Stimulated activated CD4-positive, alpha-beta T cell treated with anti-CD3 and anti-CD28 coated beads, TNF-alpha, amount 100 ng/mL, for 1 hour (primary cell): ENCODE measurements around the gene GSKIP.
A peak's percentile ranks its signal among the peaks of the same experiment; 100 is the strongest.
"Not testable (repeated sequence)": the region's sequence is repeated elsewhere in the genome, so short reads cannot be mapped to it uniquely, and the experiment has no call there.

Experiments used
- DNase-seq, 3 donors: peaks; one replicate each; pipeline ENCODE4 v3.0.0-alpha.2; 2020; ENCODE audit warnings: low read depth in 3 of 3, low spot score in 1 of 3

Gene GSKIP, protein sequence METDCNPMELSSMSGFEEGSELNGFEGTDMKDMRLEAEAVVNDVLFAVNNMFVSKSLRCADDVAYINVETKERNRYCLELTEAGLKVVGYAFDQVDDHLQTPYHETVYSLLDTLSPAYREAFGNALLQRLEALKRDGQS

DNA sequence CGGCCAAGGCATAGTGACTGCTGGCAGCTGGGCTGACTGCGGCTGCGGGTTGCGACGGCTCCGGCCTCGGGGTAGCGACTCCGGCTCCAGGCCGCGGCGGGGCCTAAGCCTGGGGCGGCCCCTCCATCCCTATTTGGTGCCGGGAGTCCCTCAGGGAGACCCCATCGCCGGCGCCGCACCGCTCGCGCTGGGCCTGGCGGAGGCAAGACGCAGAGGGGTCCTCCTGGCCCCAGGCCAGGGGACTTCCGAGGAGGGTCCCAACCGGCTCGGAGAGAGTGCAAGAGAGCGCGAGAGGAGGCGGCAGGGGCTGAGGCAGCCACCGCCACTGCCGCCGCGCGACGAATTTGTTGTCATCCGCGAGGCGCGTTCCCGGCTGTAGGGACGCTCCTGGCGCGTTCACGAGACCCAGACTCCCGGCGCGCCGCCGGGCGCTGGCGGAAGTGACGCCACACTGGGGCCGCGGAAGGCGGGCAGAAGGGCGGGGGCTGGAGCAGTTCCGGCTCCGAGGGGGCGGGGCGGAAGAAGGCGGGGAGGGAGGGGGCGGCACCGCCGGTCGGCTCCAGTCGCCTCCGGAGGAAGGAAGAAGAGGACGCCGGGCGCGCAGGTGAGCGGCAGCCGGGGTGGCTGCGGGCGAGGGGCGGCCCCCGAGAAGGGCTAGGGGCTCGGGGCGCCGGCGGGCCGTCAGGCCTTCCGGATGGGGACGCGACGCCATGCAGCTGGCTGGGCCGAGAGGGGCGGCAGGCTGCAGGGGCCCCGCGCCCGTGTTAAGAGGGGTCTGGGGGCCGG lies at the start of gene GSKIP, which contains the start of gene ATG2B:
Gene GSKIP (plus strand): TSS at position 562 of the 786 bp plus-strand sequence. CDS start 18,722 bp downstream, outside the sequence.
Gene ATG2B (minus strand): TSS at position 377 of the 786 bp plus-strand sequence. CDS start 365 bp downstream, at position 12.
- DNase-seq = peak; percentile 94 to 98 (median 96)

DNA sequence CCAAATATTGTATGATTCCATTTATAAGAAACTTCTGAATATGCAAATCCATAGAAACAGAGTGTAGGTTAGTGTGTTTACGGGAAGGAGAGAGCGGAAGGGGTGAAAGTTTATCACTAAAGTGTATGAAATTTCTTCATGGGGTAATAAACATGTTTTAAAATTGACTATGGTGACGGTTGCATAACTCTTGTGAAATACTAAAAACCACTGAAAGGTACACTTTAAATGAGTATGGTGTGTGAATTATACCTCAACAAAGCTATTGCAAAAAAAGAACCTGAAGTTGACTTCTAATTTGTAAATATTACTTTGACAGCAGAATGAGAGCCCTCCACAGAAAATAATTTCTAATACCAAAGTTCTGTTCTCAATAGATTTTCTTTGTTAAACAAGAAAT lies 47.2 kb upstream of the GSKIP start:
- no peak for DNase-seq

DNA sequence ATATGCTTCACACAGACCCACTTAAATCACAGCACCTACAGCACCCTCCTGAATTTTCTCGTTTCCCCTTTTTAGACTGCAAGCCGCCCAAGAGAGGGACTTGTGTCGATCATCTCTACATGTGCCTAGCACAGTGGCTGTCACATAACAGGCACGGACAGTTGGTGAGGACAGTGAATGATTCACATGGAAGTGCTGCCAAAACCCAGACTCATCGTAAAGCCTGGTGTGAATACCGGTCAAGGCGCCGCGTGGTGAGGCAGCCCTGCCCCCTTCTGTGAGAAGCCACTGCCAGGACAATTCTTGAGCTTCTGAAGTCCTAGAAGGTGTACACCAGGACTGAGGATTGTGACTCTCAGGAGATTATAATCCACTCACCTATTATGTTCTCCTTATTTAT lies 44.5 kb upstream of the GSKIP start:
- no peak for DNase-seq

DNA sequence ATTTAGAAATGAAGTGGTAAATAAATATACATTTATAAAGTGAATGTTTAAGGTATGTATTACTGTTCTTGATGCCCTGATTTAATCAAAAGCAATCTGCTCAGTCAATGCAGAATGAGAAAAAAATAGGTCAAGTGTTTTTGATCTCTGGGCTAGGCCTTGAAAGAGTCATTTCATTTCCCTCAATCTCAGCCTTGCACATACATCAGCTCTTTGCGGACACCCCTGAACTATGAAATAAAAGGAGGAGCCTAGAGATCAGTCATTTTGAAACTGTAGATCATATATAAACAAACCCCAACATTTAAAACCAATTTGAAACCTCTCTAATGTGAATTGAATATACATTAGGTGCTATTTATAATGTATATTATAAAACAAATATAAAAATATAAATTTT lies 42.7 kb upstream of the GSKIP start:
- no peak for DNase-seq

DNA sequence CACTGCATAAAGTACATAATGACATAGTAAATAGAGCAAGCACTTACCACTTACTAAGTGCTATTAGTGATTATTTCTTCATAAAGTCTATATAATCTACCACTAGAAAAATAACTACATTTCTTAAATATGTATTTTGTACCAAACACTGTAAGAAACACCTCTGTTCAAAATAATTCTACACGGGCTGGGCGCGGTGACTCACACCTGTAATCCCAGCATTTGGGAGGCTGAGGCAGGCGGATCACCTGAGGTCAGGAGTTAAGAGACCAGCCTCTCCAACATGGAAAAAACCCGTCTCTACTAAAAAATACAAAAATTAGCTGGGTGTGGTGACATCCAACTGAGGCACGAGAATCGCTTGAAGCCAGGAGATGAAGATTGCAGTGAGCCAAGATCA lies 39.1 kb upstream of the GSKIP start:
- DNase-seq = no peak

DNA sequence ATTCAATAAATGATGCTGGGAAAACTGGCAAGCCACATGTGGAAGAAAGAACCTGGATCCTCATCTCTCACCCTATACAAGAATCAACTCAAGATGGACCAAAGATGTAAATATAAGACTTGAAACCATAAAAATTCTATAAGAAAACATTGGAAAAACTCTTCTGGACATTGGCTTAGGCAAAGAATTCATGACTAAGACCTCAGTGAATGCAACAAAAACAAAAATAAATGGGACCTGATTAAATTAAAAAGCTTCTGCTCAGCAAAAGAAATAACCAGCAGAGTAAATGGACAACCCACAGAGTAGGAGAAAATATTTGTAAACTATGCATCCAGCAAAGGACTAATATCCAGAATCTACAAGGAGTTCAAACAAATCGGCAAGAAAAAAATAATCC lies 24.8 kb upstream of the GSKIP start:
- no peak for DNase-seq

DNA sequence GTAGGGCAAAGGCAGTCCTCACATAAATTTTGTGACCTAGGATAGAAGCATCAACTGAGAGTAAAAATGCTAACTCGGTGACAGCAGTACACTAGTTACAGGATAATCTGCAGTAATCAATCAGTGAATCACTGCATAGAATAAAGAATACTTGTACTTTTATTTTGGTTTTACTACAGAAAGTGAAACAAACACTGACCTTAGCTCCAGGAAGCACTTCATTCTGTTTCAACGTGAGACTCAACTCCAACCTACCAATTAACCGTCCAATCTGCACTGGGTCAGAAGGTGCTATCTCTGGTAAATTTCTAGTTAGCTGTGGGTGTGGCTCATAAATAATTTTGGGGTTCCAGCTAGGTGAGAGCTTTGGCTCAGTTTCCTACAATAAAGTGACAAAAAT lies 22.0 kb upstream of the GSKIP start:
- DNase-seq = no peak

DNA sequence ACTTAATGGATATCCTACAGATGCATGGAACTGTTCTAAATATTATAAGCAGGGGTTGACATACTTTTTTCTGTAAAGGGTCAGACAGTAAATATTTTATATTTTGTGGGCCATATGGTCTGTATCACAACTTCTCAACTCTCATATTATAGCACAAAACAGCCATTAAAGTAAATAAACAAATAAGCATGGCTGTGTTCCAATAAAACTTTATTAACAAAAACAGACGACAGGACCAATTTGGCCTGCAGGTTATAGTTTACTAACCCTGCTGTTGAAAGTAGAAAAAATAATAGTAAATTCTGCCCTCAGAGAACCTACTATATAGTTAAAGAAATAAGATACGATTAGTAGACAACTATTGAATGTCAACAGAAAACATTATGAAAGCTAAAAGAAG lies 17.7 kb upstream of the GSKIP start:
- DNase-seq = no peak

DNA sequence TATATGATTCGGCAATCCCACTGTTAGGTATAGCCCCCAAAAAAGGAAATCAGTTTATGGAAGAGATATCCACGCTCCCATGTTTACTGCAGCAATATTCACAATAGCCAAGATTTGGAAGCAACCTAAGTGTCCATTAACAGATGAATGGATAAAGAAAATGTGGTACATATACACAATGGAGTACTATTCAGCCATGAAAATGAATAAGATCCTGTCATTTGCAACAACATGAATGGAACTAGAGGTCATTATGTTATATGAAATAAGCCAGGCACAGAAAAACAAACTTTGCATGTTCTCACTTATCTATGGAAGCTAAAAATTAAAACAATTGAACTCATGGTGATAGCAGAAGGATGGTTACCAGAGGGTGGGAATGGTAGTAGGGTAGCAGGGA lies 15.4 kb upstream of the GSKIP start:
- DNase-seq = not testable (repeated sequence)

DNA sequence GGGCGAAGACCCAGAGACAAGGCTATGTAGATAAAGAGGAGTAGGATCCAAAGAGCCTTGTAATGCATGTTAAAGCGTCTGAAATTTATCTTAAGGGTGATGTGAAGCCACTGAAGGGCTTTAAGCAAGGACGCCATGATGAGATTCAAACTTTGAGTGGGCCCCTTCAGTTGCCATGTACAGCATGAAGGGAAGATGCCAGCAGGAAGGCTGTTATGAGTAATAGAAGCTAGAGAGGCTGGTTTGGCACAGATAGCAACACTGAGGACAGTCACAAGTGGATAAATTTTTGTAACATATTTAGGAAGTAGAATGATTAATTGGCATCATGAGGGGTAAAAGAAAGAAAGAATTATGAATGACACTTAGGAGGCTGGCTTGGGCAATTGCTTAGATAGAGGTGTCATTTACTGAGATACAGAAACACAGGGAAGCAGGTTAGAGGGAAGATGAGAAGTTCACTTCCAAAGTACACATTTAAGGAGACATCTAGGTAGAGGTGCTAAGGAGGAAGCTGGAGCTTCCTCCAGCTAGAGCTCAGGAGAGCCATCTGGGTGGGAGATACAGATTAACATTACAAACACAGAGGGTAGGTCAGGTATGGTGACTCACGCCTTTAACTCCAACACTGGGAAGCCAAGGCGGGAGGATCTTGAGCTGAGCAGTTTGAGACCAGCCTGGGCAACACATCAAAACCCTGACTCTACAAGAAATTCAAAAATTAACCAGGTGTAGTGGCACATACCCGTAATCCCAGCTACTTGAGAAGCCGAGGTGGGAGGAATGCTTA lies 13.8 kb upstream of the GSKIP start:
- DNase-seq = no peak

DNA sequence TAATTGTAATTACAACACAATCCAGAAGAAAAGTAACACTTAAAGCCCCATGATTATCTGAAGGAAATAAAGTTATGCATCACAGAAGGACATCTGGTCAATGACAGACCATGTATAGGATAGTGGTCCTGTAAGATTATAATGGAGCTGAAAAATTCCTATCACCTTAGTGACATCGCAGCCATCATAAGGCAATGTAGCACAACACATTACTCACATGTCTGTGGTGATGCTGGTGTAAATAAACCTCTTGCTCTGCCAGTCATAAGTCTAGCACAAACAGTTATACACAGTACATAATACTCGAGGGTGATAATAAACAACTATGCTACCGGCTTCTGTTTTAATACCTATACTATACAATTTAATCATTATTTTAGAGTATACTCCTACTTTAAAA lies 11.3 kb upstream of the GSKIP start:
- no peak for DNase-seq

DNA sequence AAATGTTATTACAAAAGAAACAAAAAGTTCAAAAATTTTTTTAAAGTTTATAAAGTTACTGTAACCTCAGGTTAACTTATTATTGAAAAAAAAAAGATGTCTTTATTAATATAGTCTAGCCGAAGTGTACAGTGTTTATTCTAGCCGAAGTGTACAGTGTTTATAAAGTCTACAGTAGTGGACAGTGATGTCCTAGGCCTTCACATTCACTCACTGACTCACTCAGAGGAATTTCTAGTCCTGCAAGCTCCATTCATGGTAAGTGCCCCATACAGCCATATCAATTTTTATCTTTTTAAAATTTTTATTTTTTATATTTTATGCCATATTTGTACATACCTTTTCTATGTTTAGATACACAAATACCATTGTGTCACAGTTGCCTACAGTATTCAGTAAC lies 10.6 kb upstream of the GSKIP start:
- DNase-seq = no peak

DNA sequence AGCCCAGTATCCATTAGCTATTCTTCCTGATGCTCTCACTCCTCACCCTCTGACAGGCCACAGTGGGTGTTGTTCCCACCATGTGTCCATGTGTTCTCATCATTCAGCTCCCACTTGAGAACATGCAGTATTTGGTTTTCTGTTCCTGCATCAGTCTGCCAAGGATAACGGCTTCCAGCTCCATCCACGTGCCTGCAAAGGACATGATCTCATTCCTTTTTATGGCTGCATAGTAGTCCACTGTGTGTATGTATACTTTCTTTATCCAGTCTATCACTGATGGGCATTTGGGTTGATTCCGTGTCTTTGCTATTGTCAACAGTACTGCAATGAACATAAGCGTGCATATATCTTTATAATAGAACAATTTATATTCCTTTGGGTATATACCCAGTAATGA lies 9.1 kb upstream of the GSKIP start:
- DNase-seq = no peak

DNA sequence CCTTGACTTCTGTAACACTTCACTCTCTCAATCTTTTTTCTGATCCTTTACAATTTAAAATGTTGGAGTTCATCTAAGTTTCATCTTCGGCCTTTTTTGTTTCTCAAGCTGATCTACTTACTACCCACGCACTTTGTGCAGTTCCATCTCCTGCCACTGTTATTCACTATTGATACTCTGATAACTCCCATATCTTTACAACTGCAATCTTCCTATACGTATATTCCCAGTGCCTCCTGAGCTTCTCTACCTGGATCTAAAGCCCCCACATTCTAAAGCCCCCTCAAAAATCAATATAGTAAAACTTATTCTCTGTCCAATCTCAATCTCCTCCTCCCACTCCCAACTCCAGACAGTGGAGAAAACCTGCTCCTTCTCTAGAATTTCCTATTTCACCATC lies 6.1 kb upstream of the GSKIP start:
- DNase-seq = no peak

DNA sequence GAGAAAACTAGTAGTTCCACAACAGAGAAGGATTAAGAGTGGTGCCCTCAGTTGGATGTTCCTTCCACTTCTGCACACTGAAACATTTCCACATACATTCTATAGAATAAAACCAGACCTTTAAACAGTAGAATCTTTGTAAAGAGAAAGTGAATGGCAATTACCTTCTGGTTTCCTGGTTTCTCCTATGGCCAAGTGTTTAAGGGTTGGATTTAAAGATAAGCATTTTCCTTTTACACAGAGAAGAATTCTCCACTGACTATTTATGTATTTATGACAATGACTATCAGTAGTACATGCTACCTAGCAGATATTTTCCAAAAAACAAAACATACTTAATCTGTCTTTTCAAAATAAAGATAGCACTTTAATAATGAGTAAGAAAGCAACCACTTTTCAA lies 3.4 kb upstream of the GSKIP start:
- DNase-seq = no peak

DNA sequence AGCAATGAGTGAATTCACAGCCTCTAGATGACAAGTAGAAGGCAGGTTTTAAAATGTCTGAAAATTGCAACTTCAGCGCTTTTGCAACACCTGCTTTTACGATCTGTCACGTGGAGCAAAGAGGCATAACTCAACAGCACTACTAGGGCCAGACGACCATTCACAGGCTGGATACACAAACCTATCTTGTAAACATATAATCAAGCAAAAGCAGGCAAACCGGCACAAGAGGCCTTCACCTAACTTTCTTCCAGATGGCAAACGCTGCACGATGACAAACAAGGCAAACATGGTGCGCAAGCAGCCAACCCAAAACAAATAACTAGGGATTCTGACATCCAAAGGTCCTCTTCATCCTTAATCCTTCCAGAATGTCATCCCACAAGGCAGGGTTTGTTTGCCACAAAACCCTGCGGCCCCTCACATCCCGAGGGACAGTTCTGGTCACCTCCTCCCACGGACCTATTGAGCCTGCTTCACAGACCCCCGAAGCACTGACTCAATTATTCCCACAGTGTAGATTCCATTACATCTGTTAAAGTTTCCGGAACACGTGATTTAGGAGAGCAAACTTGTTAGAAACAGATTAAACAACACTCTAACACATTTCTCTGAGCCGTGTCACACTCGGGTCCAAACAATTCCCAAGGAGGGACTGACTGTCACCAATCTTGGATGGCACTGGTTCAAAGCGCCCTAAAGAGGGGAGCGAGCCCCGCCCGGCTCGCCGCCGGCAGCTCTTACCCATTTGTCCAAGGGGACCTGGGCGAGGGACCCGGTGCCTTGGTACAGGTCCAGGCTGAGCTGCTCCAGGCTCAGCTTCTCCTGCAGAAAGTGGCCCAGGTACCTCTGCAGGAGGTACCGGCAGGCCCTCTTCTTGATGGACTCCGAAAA lies 1.0 kb upstream of the GSKIP start:
- peak in 2 of 3 donors; percentile 5 to 10 for DNase-seq

DNA sequence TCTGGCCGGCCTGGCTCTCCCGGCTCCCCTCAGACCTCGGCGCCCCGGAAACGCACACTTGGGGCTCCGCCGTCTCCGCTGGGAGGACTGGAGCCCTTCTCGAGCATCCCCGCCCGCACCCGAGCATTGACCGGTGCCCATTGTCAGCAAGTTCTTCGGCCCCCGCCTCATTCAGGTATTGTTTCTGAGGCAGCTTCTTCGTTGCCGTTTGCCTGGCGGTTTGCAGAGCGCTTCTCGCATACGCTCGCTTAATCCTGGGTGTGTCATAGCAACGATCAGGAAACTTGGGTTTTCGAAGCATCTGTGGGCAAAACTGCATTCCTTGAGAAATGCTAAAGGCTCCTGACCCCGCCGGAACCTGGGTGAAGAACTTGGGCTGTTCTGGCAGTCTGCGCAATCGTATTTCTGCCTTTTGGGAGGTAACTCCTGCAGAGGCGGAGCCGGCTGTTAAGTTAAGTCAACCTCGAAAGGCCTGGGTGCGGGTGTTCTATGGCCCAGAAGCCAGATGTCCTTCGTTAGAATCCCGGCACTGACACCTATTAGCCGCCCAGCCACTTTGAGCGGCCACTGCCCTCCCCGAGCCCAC lies 518 bp downstream of the GSKIP start:
- peak in 1 of 3 donors; percentile 12 for DNase-seq

DNA sequence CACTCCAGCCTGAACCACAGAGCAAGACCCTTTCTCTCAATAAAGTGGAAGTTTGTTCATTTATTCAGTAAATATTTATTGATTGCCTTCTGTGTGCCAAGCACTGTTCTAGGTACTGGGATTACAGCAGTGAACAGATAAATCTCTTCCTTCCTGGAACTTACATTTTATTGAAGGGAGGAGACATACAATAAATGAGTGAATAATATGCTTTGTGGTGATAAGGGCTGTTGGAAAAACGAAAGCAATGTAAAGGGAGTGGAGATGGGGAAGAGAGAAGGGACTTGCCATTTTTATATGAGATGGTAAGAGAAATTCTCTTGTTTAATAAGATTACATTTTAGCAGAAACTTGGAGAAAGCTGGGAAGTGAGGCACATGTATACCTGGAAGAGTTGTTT lies 1.6 kb downstream of the GSKIP start:
- DNase-seq = no peak

DNA sequence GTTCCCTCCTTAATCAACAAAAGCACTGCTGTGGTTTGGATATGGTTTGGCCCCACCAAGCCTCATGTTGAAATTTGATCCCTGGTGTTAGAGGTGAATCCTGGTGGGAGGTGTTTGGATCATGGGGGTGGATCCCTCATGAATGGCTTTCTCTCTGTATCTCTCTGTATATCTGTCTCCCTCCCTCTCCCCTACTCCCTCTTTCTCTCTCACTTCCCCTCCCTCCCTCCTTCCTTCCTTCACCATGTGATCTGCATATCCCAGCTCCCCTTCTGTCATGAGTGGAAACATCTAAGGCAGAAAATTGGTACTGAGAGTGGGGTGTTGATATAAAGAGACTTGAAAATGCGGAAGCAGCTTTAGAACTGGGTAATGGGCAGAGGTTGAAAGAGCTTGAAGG lies 5.2 kb downstream of the GSKIP start:
- DNase-seq = no peak

DNA sequence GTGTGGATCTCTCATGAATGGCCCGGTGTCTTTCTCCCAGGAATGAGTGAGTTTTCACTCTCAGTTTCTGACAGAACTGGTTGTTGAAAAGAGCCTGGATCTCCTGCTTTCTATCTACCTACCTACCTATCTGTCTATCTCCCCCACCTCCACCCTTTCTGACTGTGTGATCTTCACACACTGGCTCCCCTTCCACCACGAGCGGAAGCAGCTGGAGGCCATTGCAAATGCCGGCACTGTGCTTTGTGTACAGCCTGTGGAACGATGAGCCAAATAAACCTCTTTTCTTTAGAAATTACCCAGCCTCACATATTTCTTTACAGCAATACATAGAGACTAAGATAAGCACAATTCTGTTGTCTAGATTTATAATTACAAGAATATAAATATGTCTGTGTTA lies 7.2 kb downstream of the GSKIP start:
- no peak for DNase-seq

DNA sequence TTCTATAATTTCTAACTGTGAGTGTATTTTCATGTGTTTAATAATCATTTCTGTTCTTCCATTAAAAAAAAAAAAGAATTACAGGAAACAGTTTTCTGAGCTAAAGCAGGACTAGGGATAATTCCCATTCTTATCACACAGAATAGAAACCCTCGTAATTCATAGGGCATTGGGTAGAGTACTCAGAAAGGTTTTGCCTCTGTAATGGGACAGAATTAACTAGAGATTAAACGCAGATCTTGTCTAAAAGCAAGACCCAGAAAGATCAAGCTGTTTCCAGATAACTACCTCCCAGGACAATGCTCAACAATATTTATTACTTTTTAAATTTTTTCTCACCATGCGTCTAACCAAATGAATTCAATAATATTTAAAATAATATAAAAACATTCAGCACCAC lies 10.2 kb downstream of the GSKIP start:
- DNase-seq = no peak
